MCF 10A (cell line): ENCODE measurements around the gene GALR2. TPM values are rescaled to one million over a fixed set of nuclear protein-coding genes. Genes with fewer than 3 reads are reported as not detected.
A peak's percentile ranks its signal among the peaks of the same experiment; 100 is the strongest.

Experiments used
- Bru-seq: library from RNA; stranded (reverse); fragments of 400-500 nt; gene quantifications from one replicate; lab custom pipeline; 2021; lab: Mats Ljungman, UMichigan
- BruChase-seq, 2 experiments: library from RNA; stranded (reverse); fragments of 400-500 nt; gene quantifications; one replicate each; lab custom pipeline; 2021; lab: Mats Ljungman, UMichigan
- BruUV-seq: library from RNA; stranded (reverse); fragments of 400-500 nt; replicated peaks from 2 replicates; lab custom pipeline; 2021; lab: Mats Ljungman, UMichigan
- CTCF ChIA-PET: fragments of 300-600 bp; sonication (Branson Sonifier 250); formaldehyde crosslinking; extraction: SDS; loops from one replicate; lab custom pipeline; 2021; ENCODE audit warnings: antibody characterized with exemption, inconsistent platforms; lab: Yijun Ruan, JAX
- POLR2A ChIA-PET: fragments of 300-600, 350-650 bp; sonication (Branson Sonifier 250); formaldehyde crosslinking; extraction: SDS; loops from one replicate; lab custom pipeline; 2020; ENCODE audit warnings: antibody characterized with exemption, inconsistent platforms; lab: Yijun Ruan, JAX
- DNase-seq: peaks from one replicate; pipeline ENCODE4 v3.0.0-alpha.2; 2018; ENCODE audit not compliant: unreplicated experiment
- H3K27ac Mint-ChIP-seq: one replicate; pipeline ENCODE4 v1.8.0; 2022; ENCODE audit warnings: mild to moderate bottlenecking, low read depth, mixed read lengths; ENCODE audit not compliant: unreplicated experiment
- H3K27me3 Mint-ChIP-seq: one replicate; pipeline ENCODE4 v1.8.0; 2022; ENCODE audit warnings: mixed read lengths; ENCODE audit not compliant: insufficient read depth, unreplicated experiment
- H3K36me3 Mint-ChIP-seq: one replicate; pipeline ENCODE4 v1.8.0; 2022; ENCODE audit warnings: mild to moderate bottlenecking, moderate library complexity, mixed read lengths; ENCODE audit not compliant: insufficient read depth, unreplicated experiment
- H3K4me1 Mint-ChIP-seq: one replicate; pipeline ENCODE4 v1.8.0; 2022; ENCODE audit warnings: mixed read lengths; ENCODE audit not compliant: insufficient read depth, unreplicated experiment
- H3K4me3 Mint-ChIP-seq: one replicate; pipeline ENCODE4 v1.8.0; 2022; ENCODE audit warnings: mild to moderate bottlenecking, moderate library complexity, mixed read lengths; ENCODE audit not compliant: unreplicated experiment
- H3K9me3 Mint-ChIP-seq: one replicate; pipeline ENCODE4 v1.8.0; 2022; ENCODE audit warnings: mixed read lengths; ENCODE audit not compliant: unreplicated experiment
- CTCF ChIP-seq: fragments of 200-600 bp; IDR thresholded peaks from one replicate; pipeline ENCODE4 v1.8.0; 2022; ENCODE audit warnings: antibody characterized with exemption, mild to moderate bottlenecking; ENCODE audit not compliant: unreplicated experiment
- intact Hi-C: fragments of 100-400 bp; cut with micrococcal nuclease; formaldehyde crosslinking; loops from 2 replicates; pipeline ENCODE4 v1.14.1; 2022
- long read RNA-seq: library from polyadenylated mRNA; stranded (forward); transcript quantifications from one replicate; pipeline ENCODE4 v2.0.0, GENCODE V29; 2022
- total RNA-seq: library from RNA; stranded (reverse); gene quantifications from 2 replicates; pipeline ENCODE4 v1.2.3, GENCODE V29; 2022

GALR2 gene
- total RNA-seq (0.37 TPM in 1 of 2 replicates, not detected in the other), Bru-seq, nascent RNA (not detected), BruChase-seq, experiment 1, labeled RNA remaining after a 6-hour chase (percentile 15 among the genes with signal in this experiment), BruChase-seq, experiment 2, labeled RNA remaining after a 2-hour chase (percentile 20 among the genes with signal in this experiment)
- long read RNA-seq, partial matches to known transcripts: 0 of 1 reads
- long read RNA-seq, other reads (novel, unspliced or antisense): 1 of 1 reads

GRCh38 chr17:76074390-76075363 is at the start of gene GALR2:
Gene GALR2 (plus strand): TSS chr17:76074781. CDS start chr17:76074884, 103 bp downstream.
- Mint-ChIP-seq H3K4me3 (no peak within 1 kb of the TSS), H3K9me3 (no peaks in the 10 kb centered on the region), H3K4me1 (peaks cover 4% of the 10 kb centered on the region), H3K36me3 (peaks cover 10% of the 10 kb centered on the region), H3K27ac (no peak within 1 kb of the TSS), H3K27me3 (peaks cover 54% of the 10 kb centered on the region)
- intact Hi-C loops: loop anchor here (5.0 kb wide), 2 partner anchors 47 to 62 kb away; partner anchors contain the start of gene EVPL
- no peak for DNase-seq
- BruUV-seq: no TSS peak
- ChIA-PET POLR2A (interaction anchor here (0.7 kb wide), 1 partner anchor 169 kb away, joined by 3 read pairs; no protein-coding TSS in a partner anchor), CTCF (interaction anchor here (0.7 kb wide), 1 partner anchor 19 kb away, joined by 3 read pairs; no protein-coding TSS in a partner anchor)
- TF ChIP-seq CTCF: no peak

GRCh38 chr17:76025294-76025693 is 49.3 kb upstream of the GALR2 start:
- intact Hi-C loops: loop anchor here (5.0 kb wide), 1 partner anchor 47 kb away; the partner anchor contains the start of genes GALR2 and SRP68
- H3K36me3 Mint-ChIP-seq: no peaks in the 10 kb centered on the region
- H3K4me1 Mint-ChIP-seq: peaks cover 6% of the 10 kb centered on the region
- H3K27me3 Mint-ChIP-seq: no peaks in the 10 kb centered on the region
- no peak overlapping the region for H3K4me3 Mint-ChIP-seq
- CTCF ChIA-PET: interaction anchor here (0.6 to 1.6 kb wide), 2 partner anchors 11 to 392 kb away, joined by 4 to 9 read pairs; partner anchors contain the start of gene SMIM5
- H3K9me3 Mint-ChIP-seq: no peaks in the 10 kb centered on the region
- DNase-seq: no peak
- BruUV-seq: no TSS peak
- no peak overlapping the region for H3K27ac Mint-ChIP-seq
- POLR2A ChIA-PET: no interaction called here
- no peak for TF ChIP-seq CTCF

- no TSS peak for BruUV-seq
- H3K27ac Mint-ChIP-seq: peak overlapping the region; percentile 74
- ChIA-PET CTCF (interaction anchor here (1.6 kb wide), 1 partner anchor 13 kb away, joined by 6 read pairs; no protein-coding TSS in a partner anchor), POLR2A (interaction anchor here (0.6 to 1.3 kb wide), 5 partner anchors 9 to 539 kb away, joined by 3 to 5 read pairs (median 3); partner anchors contain the start of gene UBALD2)
- DNase-seq: peak; percentile 49
- H3K36me3 Mint-ChIP-seq: no peaks in the 10 kb centered on the region
- H3K4me3 Mint-ChIP-seq: peak overlapping the region; percentile 80
- H3K4me1 Mint-ChIP-seq: peaks cover 6% of the 10 kb centered on the region
- peak; percentile 7 for TF ChIP-seq CTCF
- intact Hi-C loops: loop anchor here (5.0 kb wide), 1 partner anchor 46 kb away; the partner anchor contains the start of genes GALR2 and SRP68
- no peaks in the 10 kb centered on the region for H3K27me3 Mint-ChIP-seq
- no peaks in the 10 kb centered on the region for H3K9me3 Mint-ChIP-seq
Measured at GRCh38 chr17:76026714-76027158, 47.8 kb upstream of the GALR2 start.
